Endodermal cell (in vitro differentiated cells): ENCODE measurements around the gene ZBED1. TPM values are rescaled to one million over a fixed set of nuclear protein-coding genes. Genes with fewer than 3 reads are reported as not detected.

Experiments used
- DNase-seq: peaks from one replicate; pipeline ENCODE4 v3.0.0-alpha.2; 2017
- H3K27ac ChIP-seq: 2 replicates; pipeline ENCODE4 v1.5.1; 2013; ENCODE audit warnings: mild to moderate bottlenecking, low read depth, low read length, moderate library complexity
- H3K27me3 ChIP-seq: 2 replicates; pipeline ENCODE4 v1.6.1; 2013; ENCODE audit warnings: mild to moderate bottlenecking, low read length, moderate library complexity; ENCODE audit not compliant: insufficient read depth, control insufficient read depth, poor library complexity, severe bottlenecking
- H3K36me3 ChIP-seq: 2 replicates; pipeline ENCODE4 v1.7.0; 2013; ENCODE audit warnings: mild to moderate bottlenecking, low read length, moderate library complexity; ENCODE audit not compliant: control insufficient read depth, insufficient read depth
- H3K4me1 ChIP-seq: one replicate; pipeline ENCODE4 v1.7.0; 2013; ENCODE audit warnings: low read length; ENCODE audit not compliant: control insufficient read depth, insufficient read depth
- H3K4me3 ChIP-seq: 2 replicates; pipeline ENCODE4 v1.5.1; 2013; ENCODE audit warnings: mild to moderate bottlenecking, low read length, moderate library complexity
- H3K9ac ChIP-seq: 2 replicates; pipeline ENCODE4 v1.6.1; 2013; ENCODE audit warnings: mild to moderate bottlenecking, low read length, moderate library complexity; ENCODE audit not compliant: poor library complexity, severe bottlenecking; ENCODE audit errors: extremely low read depth
- H3K9me3 ChIP-seq: 2 replicates; pipeline ENCODE4 v1.6.1; 2013; ENCODE audit warnings: mild to moderate bottlenecking, low read length, moderate library complexity; ENCODE audit not compliant: control insufficient read depth
- H3K27ac Mint-ChIP-seq: 2 replicates; pipeline ENCODE4 v1.8.0; 2020; ENCODE audit warnings: mixed read lengths
- H3K27me3 Mint-ChIP-seq: 2 replicates; pipeline ENCODE4 v1.8.0; 2021; ENCODE audit warnings: mild to moderate bottlenecking, mixed read lengths; ENCODE audit not compliant: insufficient read depth
- H3K36me3 Mint-ChIP-seq: 2 replicates; pipeline ENCODE4 v1.8.0; 2020; ENCODE audit warnings: low read depth, mixed read lengths
- H3K4me1 Mint-ChIP-seq: 2 replicates; pipeline ENCODE4 v1.8.0; 2020; ENCODE audit warnings: mixed read lengths
- H3K4me3 Mint-ChIP-seq: 2 replicates; pipeline ENCODE4 v1.8.0; 2020; ENCODE audit warnings: mild to moderate bottlenecking, moderate library complexity, mixed read lengths
- H3K9me3 Mint-ChIP-seq: 2 replicates; pipeline ENCODE4 v1.8.0; 2020; ENCODE audit warnings: mild to moderate bottlenecking, mixed read lengths
- WGBS, 2 experiments: methylation state at CpG; one replicate each; pipeline versions ENCODE4 v1.1.5 to v1.1.7; 2013; ENCODE audit warnings: missing lambda C conversion rate in 2 of 2, mixed read lengths in 1 of 2; ENCODE audit not compliant: insufficient coverage in 1 of 2, insufficient read length in 1 of 2; 5-methylcytosine and 5-hydroxymethylcytosine counted together
- total RNA-seq, 2 donors: library from RNA; stranded (reverse); fragmentation: NEBNext Ultra II Directional in 1 of 2; extraction: Animal tissue kit (Norgen Biotek cat#: 25700) in 1 of 2; gene quantifications; 2 replicates in 1 of 2; 3 replicates in 1 of 2; pipeline ENCODE4 v1.2.1, GENCODE V29; 2021
- TF ChIP-seq, protein P1 (sequence below): fragments of 200-600 bp; sonication (generic); conservative IDR thresholded peaks from 2 replicates; pipeline ENCODE4 v1.5.0; 2021; ENCODE audit warnings: antibody characterized with exemption, mild to moderate bottlenecking

Gene ZBED1
- total RNA-seq, 2 donors from 2014 or later = 55.8 to 71.9 TPM

DNA sequence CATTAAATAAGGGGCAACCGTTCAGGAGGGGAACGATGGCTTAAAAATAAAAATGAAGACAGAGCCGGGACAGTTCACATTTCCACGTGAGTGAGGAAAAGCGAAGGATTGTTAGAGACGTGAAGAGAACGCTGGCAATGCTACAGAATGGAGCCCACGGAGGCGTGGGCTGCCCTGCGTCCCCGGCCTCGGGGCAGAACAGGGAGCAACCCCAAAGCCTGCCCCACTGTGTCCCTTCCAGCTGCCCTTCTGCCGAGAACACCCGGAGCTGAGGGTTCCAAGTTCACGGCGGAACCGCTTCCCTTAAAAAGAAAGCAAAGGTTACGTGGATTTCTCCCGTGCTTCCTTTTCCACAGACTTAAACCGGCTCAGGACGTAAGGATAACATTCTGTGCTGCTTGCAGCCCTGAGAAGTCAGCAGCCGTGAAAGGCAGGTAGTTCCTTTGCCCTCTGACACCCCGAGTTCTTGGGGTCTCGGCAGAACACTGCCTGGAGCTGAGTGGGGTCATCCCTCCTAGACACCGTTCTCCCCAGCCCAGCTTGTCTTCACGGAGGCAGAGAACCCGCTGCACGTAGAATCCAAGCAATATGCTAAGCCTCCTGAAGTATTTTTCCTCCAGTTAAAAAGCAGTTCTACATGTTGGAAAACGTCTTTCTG is 14.2 kb downstream of the ZBED1 start:
- peak overlapping the region; percentile 82 for H3K27ac Mint-ChIP-seq
- H3K9me3 Mint-ChIP-seq = no peaks in the 10 kb centered on the region
- H3K36me3 ChIP-seq = peaks cover 39% of the 10 kb centered on the region
- no peaks in the 10 kb centered on the region for H3K4me1 ChIP-seq
- no peak overlapping the region for H3K4me3 ChIP-seq
- no peak overlapping the region for H3K9ac ChIP-seq
- H3K4me3 Mint-ChIP-seq = no peak overlapping the region
- 89 to 92% methylated on average over 28 to 29 of the region's 29 CpGs for WGBS, 2 experiments
- TF ChIP-seq, protein P1, sequence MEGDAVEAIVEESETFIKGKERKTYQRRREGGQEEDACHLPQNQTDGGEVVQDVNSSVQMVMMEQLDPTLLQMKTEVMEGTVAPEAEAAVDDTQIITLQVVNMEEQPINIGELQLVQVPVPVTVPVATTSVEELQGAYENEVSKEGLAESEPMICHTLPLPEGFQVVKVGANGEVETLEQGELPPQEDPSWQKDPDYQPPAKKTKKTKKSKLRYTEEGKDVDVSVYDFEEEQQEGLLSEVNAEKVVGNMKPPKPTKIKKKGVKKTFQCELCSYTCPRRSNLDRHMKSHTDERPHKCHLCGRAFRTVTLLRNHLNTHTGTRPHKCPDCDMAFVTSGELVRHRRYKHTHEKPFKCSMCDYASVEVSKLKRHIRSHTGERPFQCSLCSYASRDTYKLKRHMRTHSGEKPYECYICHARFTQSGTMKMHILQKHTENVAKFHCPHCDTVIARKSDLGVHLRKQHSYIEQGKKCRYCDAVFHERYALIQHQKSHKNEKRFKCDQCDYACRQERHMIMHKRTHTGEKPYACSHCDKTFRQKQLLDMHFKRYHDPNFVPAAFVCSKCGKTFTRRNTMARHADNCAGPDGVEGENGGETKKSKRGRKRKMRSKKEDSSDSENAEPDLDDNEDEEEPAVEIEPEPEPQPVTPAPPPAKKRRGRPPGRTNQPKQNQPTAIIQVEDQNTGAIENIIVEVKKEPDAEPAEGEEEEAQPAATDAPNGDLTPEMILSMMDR = no peak
- peaks cover 22% of the 10 kb centered on the region for H3K4me1 Mint-ChIP-seq
- H3K27ac ChIP-seq = no peak overlapping the region
- H3K36me3 Mint-ChIP-seq = peaks cover 61% of the 10 kb centered on the region
- H3K27me3 ChIP-seq = no peaks in the 10 kb centered on the region
- H3K27me3 Mint-ChIP-seq = no peaks in the 10 kb centered on the region
- H3K9me3 ChIP-seq = no peaks in the 10 kb centered on the region
- DNase-seq = peak; percentile 31

DNA sequence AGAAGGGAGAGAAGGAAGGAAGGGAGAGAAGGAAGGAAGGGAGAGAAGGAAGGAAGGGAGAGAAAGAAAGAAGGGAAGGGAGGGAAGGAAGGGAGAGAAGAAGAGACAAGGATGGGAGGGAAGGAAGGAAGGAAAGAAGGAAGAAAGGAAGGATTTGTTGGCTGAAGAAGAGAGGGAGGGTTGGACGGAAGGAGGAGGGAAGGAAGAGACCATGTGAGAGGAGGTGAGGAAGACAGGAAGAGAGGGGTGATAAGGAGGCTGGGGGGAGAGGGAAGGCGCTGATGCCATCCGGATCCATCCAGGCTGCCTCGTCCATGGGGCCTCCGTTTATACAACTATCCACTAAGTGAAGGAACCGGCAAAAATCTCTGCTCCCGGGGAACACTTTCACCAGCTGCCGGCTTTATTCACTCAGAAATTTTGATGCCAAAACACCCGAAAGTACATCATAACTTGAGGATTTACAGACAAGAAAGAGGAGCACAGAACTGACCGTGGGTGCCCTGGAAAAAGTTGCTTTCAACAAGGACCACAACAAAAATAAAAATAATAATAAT is 14.9 kb downstream of the ZBED1 start:
- Histone ChIP-seq H3K4me3 (no peak overlapping the region), H3K27me3 (no peaks in the 10 kb centered on the region), H3K4me1 (no peaks in the 10 kb centered on the region), H3K9me3 (no peaks in the 10 kb centered on the region), H3K27ac (no peak overlapping the region), H3K9ac (no peak overlapping the region), H3K36me3 (peaks cover 39% of the 10 kb centered on the region)
- no peaks in the 10 kb centered on the region for H3K27me3 Mint-ChIP-seq
- WGBS, 2 experiments = 90 to 91% methylated on average over 6 to 10 of the region's 10 CpGs
- peaks cover 60% of the 10 kb centered on the region for H3K36me3 Mint-ChIP-seq
- peaks cover 2% of the 10 kb centered on the region for H3K9me3 Mint-ChIP-seq
- DNase-seq = peak; percentile 37
- peaks cover 22% of the 10 kb centered on the region for H3K4me1 Mint-ChIP-seq
- H3K4me3 Mint-ChIP-seq = no peak overlapping the region
- peak overlapping the region; percentile 78 for H3K27ac Mint-ChIP-seq
- TF ChIP-seq, protein P1 = no peak

DNA sequence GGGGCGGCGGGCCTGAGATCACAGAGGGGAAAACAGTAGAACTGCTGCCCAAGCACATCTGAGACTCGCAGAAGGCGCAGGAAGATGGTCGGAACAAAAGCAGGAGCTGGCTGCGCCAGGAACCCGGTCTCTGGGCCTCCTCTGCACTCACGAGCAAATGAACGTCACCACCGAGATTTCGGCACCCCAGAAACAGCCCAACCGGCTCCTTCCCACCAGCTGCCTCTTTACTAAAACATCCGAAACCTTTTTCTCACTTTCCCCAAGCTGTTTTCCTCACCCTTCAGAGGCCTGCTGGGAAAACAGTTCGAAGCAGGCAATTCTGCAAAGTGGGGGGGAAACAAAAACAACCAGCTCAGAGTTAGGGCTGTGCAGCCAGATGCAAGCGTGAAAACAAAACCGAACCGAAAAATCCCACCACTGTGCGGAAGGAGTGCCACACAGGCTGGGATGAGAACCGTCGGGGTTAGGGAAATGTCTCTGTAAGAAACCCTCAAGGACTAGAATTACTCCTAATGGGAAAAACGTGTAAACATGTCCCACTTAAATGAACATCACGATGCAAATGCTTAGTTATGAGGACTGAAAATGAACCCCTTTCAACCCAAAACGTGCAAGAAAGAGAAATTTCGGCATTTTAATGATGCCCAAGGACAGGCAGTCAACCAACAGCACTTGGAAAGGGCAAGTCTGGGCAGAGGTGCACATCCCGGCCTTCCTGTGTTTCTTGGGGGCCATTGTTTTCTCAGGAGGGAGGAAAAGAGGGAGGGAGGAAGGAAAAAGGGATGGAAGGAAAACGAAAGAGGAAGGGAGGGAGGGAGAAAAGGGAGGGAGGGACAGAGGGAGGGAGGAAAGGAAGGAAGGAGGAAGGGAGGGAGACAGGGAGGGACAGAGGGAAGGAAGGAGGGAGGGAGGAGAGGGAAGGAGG is 15.8 kb downstream of the ZBED1 start:
- H3K9me3 ChIP-seq = peaks cover 3% of the 10 kb centered on the region
- Mint-ChIP-seq H3K36me3 (peaks cover 56% of the 10 kb centered on the region), H3K27ac (peak overlapping the region; percentile 60), H3K27me3 (no peaks in the 10 kb centered on the region), H3K9me3 (peaks cover 6% of the 10 kb centered on the region), H3K4me1 (peaks cover 22% of the 10 kb centered on the region), H3K4me3 (no peak overlapping the region)
- peak; percentile 62 for DNase-seq
- TF ChIP-seq, protein P1 = no peak
- no peaks in the 10 kb centered on the region for H3K27me3 ChIP-seq
- no peak overlapping the region for H3K4me3 ChIP-seq
- peak overlapping the region; percentile 55 for H3K27ac ChIP-seq
- 72 to 77% methylated on average over 23 to 26 of the region's 26 CpGs for WGBS, 2 experiments
- no peaks in the 10 kb centered on the region for H3K4me1 ChIP-seq
- no peak overlapping the region for H3K9ac ChIP-seq
- H3K36me3 ChIP-seq = peaks cover 36% of the 10 kb centered on the region
